K562 (cell line): ENCODE results near the gene CTF1. TPM values are rescaled to one million over a fixed set of nuclear protein-coding genes. Genes with fewer than 3 reads are reported as not detected.
A peak's percentile ranks its signal among the peaks of the same experiment; 100 is the strongest.

Source experiments
- ARID1B ChIP-seq: fragments of 450-650 bp; IDR thresholded peaks from 2 replicates; pipeline ENCODE4 v1.6.1; 2016; ENCODE audit warnings: antibody characterized with exemption, mild to moderate bottlenecking, inconsistent platforms
- ATF7 ChIP-seq: fragments of 450-650 bp; IDR thresholded peaks from 2 replicates; pipeline ENCODE4 v1.7.1; 2014; ENCODE audit warnings: mild to moderate bottlenecking, moderate library complexity
- BRD9 ChIP-seq: fragments of 450-650 bp; IDR thresholded peaks from 2 replicates; pipeline ENCODE4 v1.6.1; 2018; ENCODE audit warnings: low read depth; ENCODE audit not compliant: partially characterized antibody
- CREBBP ChIP-seq: IDR thresholded peaks from one replicate; pipeline ENCODE4 v1.6.1; 2012; ENCODE audit warnings: low read depth, mild to moderate bottlenecking, control low read depth, inconsistent platforms, low read length
- ELF1 ChIP-seq: fragments of 200-800 bp; sonication (Bioruptor generic); IDR thresholded peaks from 2 replicates; pipeline ENCODE4 v1.6.1; 2016; ENCODE audit warnings: missing genetic modification characterization, missing compliant biosample characterization
- ELF2 ChIP-seq: fragments of 250-450 bp; sonication (Bioruptor Pico); IDR thresholded peaks from 2 replicates; pipeline ENCODE4 v1.5.0; 2021; ENCODE audit warnings: mild to moderate bottlenecking
- ETS2 ChIP-seq: IDR thresholded peaks from 2 replicates; pipeline ENCODE4 v1.6.1; 2016; ENCODE audit warnings: borderline replicate concordance, missing genetic modification characterization, mild to moderate bottlenecking, moderate library complexity, missing compliant biosample characterization; ENCODE audit not compliant: poor library complexity, severe bottlenecking
- FOXJ3 ChIP-seq: sonication (generic); formaldehyde crosslinking; IDR thresholded peaks from 2 replicates; pipeline ENCODE4 v1.4.0; 2020; ENCODE audit warnings: mild to moderate bottlenecking, missing genetic modification reagents
- FOXK1 ChIP-seq: sonication (generic); formaldehyde crosslinking; IDR thresholded peaks from 2 replicates; pipeline ENCODE4 v1.8.0; 2022; ENCODE audit warnings: missing genetic modification reagents, mild to moderate bottlenecking, borderline replicate concordance
- FOXO4 ChIP-seq: fragments of 450-650 bp; formaldehyde crosslinking; IDR thresholded peaks from 2 replicates; pipeline ENCODE4 v1.4.0; 2020; ENCODE audit warnings: mild to moderate bottlenecking, moderate library complexity
- HNRNPL ChIP-seq: fragments of 200-400 bp; formaldehyde crosslinking; IDR thresholded peaks from 2 replicates; pipeline ENCODE4 v1.6.1; 2017; ENCODE audit warnings: low read depth, mild to moderate bottlenecking, low read length
- KLF1 ChIP-seq: fragments of 450-650 bp; IDR thresholded peaks from 2 replicates; pipeline ENCODE4 v1.6.1; 2016; ENCODE audit warnings: missing genetic modification characterization, missing compliant biosample characterization
- MCM7 ChIP-seq, 2 experiments: fragments of 450-650 bp; IDR thresholded peaks; 2 replicates each; pipeline ENCODE4 v1.6.1; 2016 to 2018
- NCOA4 ChIP-seq: fragments of 450-650 bp; IDR thresholded peaks from 2 replicates; pipeline ENCODE4 v1.6.1; 2018; ENCODE audit warnings: mild to moderate bottlenecking; ENCODE audit not compliant: partially characterized antibody
- NFIC ChIP-seq: fragments of 450-650 bp; IDR thresholded peaks from 2 replicates; pipeline ENCODE4 v1.6.1; 2017; ENCODE audit warnings: mild to moderate bottlenecking, inconsistent platforms
- PHF20 ChIP-seq: fragments of 450-650 bp; IDR thresholded peaks from 2 replicates; pipeline ENCODE4 v1.6.1; 2018; ENCODE audit not compliant: partially characterized antibody
- RHOXF2B ChIP-seq: fragments of 250-450 bp; sonication (Bioruptor Pico); conservative IDR thresholded peaks from 2 replicates; pipeline ENCODE4 v1.5.1; 2021
- XRCC5 ChIP-seq: fragments of 200-400 bp; formaldehyde crosslinking; IDR thresholded peaks from 2 replicates; pipeline ENCODE4 v1.6.1; 2017; ENCODE audit warnings: low read depth, mild to moderate bottlenecking, low read length
- ZBTB8A ChIP-seq: fragments of 450-650 bp; IDR thresholded peaks from 2 replicates; pipeline ENCODE4 v1.6.1; 2018; ENCODE audit warnings: mild to moderate bottlenecking, moderate library complexity; ENCODE audit not compliant: partially characterized antibody
- ZC3H8 ChIP-seq: fragments of 450-650 bp; IDR thresholded peaks from 2 replicates; pipeline ENCODE4 v1.6.1; 2017
- ZNF134 ChIP-seq: fragments of 250-450 bp; sonication (Bioruptor Pico); conservative IDR thresholded peaks from 2 replicates; pipeline ENCODE4 v1.4.0; 2020
- ZNF263 ChIP-seq: sonication (generic); formaldehyde crosslinking; IDR thresholded peaks from 2 replicates; pipeline ENCODE4 v1.8.0; 2022; ENCODE audit warnings: mild to moderate bottlenecking, missing genetic modification reagents, borderline replicate concordance
- ZNF324 ChIP-seq: fragments of 250-450 bp; sonication (Bioruptor Pico); IDR thresholded peaks from 2 replicates; pipeline ENCODE4 v1.4.0; 2020; ENCODE audit warnings: mild to moderate bottlenecking
- ZNF589 ChIP-seq: fragments of 200-800 bp; sonication (Bioruptor generic); IDR thresholded peaks from 2 replicates; pipeline ENCODE4 v1.6.1; 2016; ENCODE audit warnings: low read depth, missing genetic modification characterization, missing compliant biosample characterization
- ZNF75A ChIP-seq: fragments of 450-650 bp; formaldehyde crosslinking; IDR thresholded peaks from 2 replicates; pipeline ENCODE4 v1.4.0; 2020; ENCODE audit warnings: mild to moderate bottlenecking
- ZSCAN32 ChIP-seq: fragments of 450-650 bp; formaldehyde crosslinking; IDR thresholded peaks from 2 replicates; pipeline ENCODE4 v1.4.0; 2020; ENCODE audit warnings: mild to moderate bottlenecking, moderate library complexity
- polyA plus RNA-seq, 8 experiments: library from polyadenylated mRNA; depleted of rRNA in 4 of 8; stranded (reverse) in 5 of 8; unstranded in 3 of 8; fragments of >200 nt; fragmentation: Nextera tagmentation in 2 of 8; fragmentation: Illumina TruSeq in 1 of 8; extraction: Ambion mirVana in 2 of 8; extraction: Trizol in 1 of 8; gene quantifications; 2 replicates each; pipeline versions ENCODE4 v1.2.1 to v1.2.3, GENCODE V29; 2011 to 2014; ENCODE audit warnings: inconsistent platforms in 1 of 8, missing spikeins in 1 of 8
- total RNA-seq, 7 experiments: library from RNA; depleted of rRNA in 6 of 7; stranded (reverse); fragments of >200 nt in 6 of 7; fragmentation: Illumina TruSeq in 2 of 7; extraction: Trizol in 2 of 7; gene quantifications; 2 replicates each; pipeline versions ENCODE4 v1.2.1 to v1.2.3, GENCODE V29; 2011 to 2021; ENCODE audit warnings: low replicate concordance in 1 of 7
- TF ChIP-seq, protein P1 (sequence below): fragments of 250-450 bp; sonication (Bioruptor Pico); IDR thresholded peaks from 2 replicates; pipeline ENCODE4 v1.4.0; 2020; ENCODE audit warnings: borderline replicate concordance

Gene CTF1
- total and polyA plus RNA-seq, 9 of the 15 experiments (the other 6 are each of a cell fraction or from before 2014, with no cell fraction given) = 0.24 to 2.5 (median 0.44) TPM

GRCh38 chr16:30874821-30875717 lies 21.3 kb upstream of the CTF1 start (continued):
- peak; percentile 41 for TF ChIP-seq ARID1B
- TF ChIP-seq RHOXF2B (CRISPR knock-in tag) = no peak
- TF ChIP-seq CREBBP = no peak
- no peak for TF ChIP-seq ETS2 (tag)
- peak; percentile 66; the same call in 1 of the 2 replicates for TF ChIP-seq ZNF263 (CRISPR knock-in tag)
- peak; percentile 92 for TF ChIP-seq ZNF589 (CRISPR knock-in tag)
- no peak for TF ChIP-seq ZNF75A (CRISPR knock-in tag)
- no peak for TF ChIP-seq XRCC5
- peak; percentile 87 for TF ChIP-seq KLF1
- TF ChIP-seq HNRNPL = peak; percentile 84
- no peak for TF ChIP-seq ZC3H8
- TF ChIP-seq ZNF324 = peak; percentile 36; the same call in 1 of the 2 replicates
- TF ChIP-seq ELF1 (tag) = peak; percentile 88
- 0 out of 2 replicates have a peak, but pooled peaks have one; percentile 11 for TF ChIP-seq FOXK1
- TF ChIP-seq NFIC = peak; percentile 63
- peak; percentile 82 for TF ChIP-seq PHF20
- no peak for TF ChIP-seq BRD9
- TF ChIP-seq ATF7 = peak; percentile 76; the same call in 1 of the 2 replicates
- TF ChIP-seq FOXJ3 (CRISPR knock-in tag) = no peak
- no peak for TF ChIP-seq ZBTB8A
- TF ChIP-seq ZNF134 (CRISPR knock-in tag) = no peak
- no peak for TF ChIP-seq NCOA4
- TF ChIP-seq ELF2 (CRISPR knock-in tag) = no peak; the same call in 1 of the 2 replicates
- no peak for TF ChIP-seq FOXO4
- no peak for TF ChIP-seq ZSCAN32 (CRISPR knock-in tag)
- TF ChIP-seq MCM7 (IDR thresholded peaks at IDR 0.05) = no peak
- TF ChIP-seq, protein P1, sequence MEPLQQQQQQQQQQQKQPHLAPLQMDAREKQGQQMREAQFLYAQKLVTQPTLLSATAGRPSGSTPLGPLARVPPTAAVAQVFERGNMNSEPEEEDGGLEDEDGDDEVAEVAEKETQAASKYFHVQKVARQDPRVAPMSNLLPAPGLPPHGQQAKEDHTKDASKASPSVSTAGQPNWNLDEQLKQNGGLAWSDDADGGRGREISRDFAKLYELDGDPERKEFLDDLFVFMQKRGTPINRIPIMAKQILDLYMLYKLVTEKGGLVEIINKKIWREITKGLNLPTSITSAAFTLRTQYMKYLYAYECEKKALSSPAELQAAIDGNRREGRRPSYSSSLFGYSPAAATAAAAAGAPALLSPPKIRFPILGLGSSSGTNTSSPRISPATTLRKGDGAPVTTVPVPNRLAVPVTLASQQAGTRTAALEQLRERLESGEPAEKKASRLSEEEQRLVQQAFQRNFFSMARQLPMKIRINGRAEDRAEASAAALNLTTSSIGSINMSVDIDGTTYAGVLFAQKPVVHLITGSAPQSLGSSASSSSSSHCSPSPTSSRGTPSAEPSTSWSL (CRISPR knock-in tag) = 0 out of 2 replicates have a peak, but pooled peaks have one; percentile 21
